Measurements from ENCODE around the gene TBC1D3H. TPM values are rescaled to one million over a fixed set of nuclear protein-coding genes. Genes with fewer than 3 reads are reported as not detected.

Gene TBC1D3H
- polyA plus RNA-seq: 0.18 TPM in 1 of 2 replicates, not detected in the other

DNA sequence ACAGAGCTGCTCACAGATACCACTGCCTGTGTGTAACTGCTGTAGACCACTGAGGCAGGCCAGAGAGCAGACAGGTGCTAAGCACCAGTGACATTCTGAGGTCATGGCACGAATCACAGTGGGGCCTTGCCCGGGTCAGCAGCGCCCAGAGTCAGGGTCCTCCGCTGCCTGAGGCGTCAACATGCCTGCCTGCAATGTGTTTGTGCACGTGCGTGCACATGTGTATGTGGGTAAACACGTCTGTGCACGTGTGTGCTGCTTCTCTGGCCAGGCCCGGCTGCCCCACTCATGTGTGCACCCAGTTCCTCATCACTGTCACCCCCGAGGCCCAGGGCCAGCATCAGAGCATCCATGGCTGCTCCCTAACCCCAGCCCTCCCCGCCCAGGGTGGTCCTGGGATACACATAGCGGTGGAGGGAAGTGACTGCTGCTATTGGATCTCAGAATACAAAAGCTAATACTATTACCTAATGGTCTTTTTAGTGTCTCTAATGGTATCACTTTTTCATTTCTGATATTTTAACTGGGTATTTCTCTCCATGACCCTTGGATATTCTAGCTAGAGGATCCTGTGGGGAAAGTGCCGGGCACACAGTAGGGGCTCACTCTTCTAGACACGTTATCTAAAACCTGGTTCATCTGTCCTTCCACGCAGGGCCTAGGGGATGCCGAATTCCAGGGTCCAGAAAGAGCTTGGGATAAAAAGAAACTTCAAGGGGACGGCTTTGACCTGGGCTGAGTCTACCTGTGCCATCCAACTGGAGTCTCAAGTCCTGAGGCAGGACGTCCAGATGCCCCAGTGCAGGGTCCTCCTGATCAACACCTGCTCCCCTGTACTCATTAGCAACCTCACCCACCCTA, at the start of gene TBC1D3H:
Gene TBC1D3H (minus strand): TSS at position 51 of the 861 bp plus-strand sequence. CDS start 1,540 bp downstream, outside the sequence.

Other genes starting within 250 kb of the TBC1D3H start
- gene TBC1D3B, start 211.8 kb downstream of the TBC1D3H start, polyA plus RNA-seq: not detected in 2 replicates
- not detected in 2 replicates for gene CCL3L1, start 191.7 kb downstream of the TBC1D3H start, polyA plus RNA-seq
- 1.2 TPM in 1 of 2 replicates, not detected in the other for gene CCL4L2, start 177.4 kb downstream of the TBC1D3H start, polyA plus RNA-seq
- 0.13 TPM in 1 of 2 replicates, not detected in the other for gene TBC1D3I, start 123.9 kb downstream of the TBC1D3H start, polyA plus RNA-seq
- 0.18 TPM in 1 of 2 replicates, not detected in the other for gene TBC1D3G, start 64.6 kb downstream of the TBC1D3H start, polyA plus RNA-seq
- 211 and 219 TPM in 2 replicates for gene ZNHIT3, start 98.2 kb upstream of the TBC1D3H start, polyA plus RNA-seq
- 6.0 and 6.4 TPM in 2 replicates for gene MYO19, start 146.4 kb upstream of the TBC1D3H start, polyA plus RNA-seq
- gene PIGW, start 146.6 kb upstream of the TBC1D3H start, polyA plus RNA-seq: 2.1 and 3.3 TPM in 2 replicates
- gene GGNBP2, start 156.5 kb upstream of the TBC1D3H start, polyA plus RNA-seq: 38.2 and 58.1 TPM in 2 replicates
- 11.8 and 17.5 TPM in 2 replicates for gene DHRS11, start 203.4 kb upstream of the TBC1D3H start, polyA plus RNA-seq
- 1.7 TPM in 1 of 2 replicates, not detected in the other for gene MRM1, start 213.1 kb upstream of the TBC1D3H start, polyA plus RNA-seq

Data from Purkinje cell (primary cell).